GM18517 (cell line): ENCODE data around the gene TEX2.
"Not testable (repeated sequence)": the region's sequence is repeated elsewhere in the genome, so short reads cannot be mapped to it uniquely, and the experiment has no call there.

ENCODE experiments used
- ATAC-seq: cut with Tn5 transposase; IDR thresholded peaks from one replicate; pipeline ENCODE4 v1.9.1; 2021; ENCODE audit warnings: mild to moderate bottlenecking, moderate library complexity; ENCODE audit not compliant: unreplicated experiment

TEX2 gene

DNA sequence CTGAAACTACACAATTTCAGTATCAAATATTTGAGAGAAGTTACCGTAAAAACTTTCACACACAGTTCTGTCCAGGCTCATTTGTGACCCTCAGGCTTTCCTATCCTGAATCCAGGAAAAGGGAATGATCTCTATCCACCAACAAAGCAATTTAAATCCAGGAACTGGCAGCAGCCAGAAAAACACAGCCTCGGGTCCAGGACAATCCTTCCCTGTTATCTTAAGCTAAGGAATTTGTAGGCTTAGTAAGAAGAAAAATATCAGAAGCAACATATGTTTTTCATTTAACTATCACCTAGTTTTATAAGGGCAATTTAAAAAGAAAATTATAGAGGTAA, 47.1 kb downstream of the TEX2 start:
- no peak for ATAC-seq

- no peak for ATAC-seq
Measured at GRCh38 chr17:64214950-64215349, 48.1 kb downstream of the TEX2 start.

DNA sequence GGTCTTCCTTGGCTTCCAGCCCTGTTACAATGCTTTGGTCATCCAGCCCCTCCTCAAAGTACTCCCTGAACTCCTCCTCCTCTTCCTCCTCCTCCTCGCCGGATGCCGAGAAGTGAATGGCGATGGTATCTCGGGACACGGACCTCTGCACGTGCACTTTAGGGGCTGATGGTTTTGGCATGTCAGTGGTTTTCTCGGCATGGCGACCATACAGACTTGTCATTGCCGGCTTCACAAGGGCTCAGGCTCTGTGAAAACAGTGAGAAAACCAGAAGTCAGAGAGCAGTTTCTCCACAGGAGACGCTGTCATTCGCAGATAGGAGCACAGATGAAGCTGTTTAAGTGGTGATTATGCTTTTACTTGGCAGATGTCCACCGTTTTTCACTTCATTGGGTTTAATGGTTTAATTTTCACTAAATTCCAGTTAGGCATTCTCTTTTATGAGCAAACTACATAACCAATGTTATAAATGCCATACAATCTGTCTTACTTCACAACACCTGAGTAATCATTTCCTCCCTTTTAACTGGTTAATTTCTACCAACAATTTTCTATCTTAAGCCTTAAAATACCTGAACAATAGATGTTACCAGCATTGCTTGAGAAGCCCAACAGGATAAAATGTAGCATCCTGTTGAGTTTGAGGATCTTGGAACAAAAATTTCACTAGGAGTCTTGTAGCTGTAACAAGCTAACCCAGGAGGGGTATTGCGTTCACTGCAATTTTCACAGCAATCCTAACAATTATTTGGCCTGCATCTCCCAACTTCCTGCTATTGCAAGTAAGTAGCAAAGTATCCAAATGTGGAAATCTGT, 48.9 kb downstream of the TEX2 start:
- no peak for ATAC-seq

- ATAC-seq = no peak
Measured at GRCh38 chr17:64212122-64212521, 50.9 kb downstream of the TEX2 start.

GRCh38 chr17:64209983-64210382, 53.1 kb downstream of the TEX2 start:
- no peak for ATAC-seq

DNA sequence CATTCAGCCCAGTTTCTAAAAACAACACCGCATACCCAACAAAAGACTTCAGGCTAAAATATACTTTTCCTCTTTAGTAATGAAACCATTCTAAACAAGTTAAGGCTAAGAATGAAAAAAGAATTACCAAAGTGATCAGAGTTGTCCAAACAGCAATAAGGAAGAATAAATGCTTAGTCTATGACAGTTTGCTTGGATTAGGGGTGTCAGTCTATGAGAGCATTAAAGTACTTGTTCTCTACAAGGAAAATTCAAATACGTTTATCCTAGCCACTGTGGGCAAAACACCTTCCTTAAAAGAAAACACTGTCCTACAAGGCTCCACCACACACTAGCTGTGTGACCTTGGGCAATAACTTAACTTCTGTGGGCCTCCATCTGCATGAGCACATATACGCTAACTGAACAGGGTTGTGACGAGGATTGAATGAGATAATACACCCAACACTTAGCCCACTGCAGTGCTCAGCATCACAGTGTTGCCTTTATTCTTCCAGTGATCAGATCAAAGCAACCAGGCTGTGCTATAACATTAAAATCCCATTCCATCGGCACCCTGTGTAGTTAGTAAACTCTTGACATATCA, 53.6 kb downstream of the TEX2 start:
- ATAC-seq = no peak

- ATAC-seq = not testable (repeated sequence)
Measured at GRCh38 chr17:64208656-64209055, 54.4 kb downstream of the TEX2 start.

DNA sequence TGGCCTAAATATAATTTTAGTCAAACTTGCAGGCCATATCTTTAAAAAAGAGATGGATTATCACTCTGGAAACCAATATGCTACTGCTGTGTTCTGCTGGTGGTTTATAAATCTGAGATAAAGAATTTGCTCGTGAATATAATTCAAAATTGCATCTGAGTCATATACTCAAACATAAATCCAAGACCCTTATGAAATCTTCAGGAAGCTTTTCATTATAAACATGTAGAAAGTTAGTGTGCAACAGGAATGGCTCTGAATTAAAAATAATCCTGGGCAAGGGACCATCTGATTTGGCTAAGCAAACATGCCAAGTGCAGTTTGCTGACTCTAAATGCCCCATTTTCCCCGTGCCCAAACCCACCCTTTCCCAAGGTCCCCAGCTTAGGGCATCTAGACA, 57.3 kb downstream of the TEX2 start:
- no peak for ATAC-seq

DNA sequence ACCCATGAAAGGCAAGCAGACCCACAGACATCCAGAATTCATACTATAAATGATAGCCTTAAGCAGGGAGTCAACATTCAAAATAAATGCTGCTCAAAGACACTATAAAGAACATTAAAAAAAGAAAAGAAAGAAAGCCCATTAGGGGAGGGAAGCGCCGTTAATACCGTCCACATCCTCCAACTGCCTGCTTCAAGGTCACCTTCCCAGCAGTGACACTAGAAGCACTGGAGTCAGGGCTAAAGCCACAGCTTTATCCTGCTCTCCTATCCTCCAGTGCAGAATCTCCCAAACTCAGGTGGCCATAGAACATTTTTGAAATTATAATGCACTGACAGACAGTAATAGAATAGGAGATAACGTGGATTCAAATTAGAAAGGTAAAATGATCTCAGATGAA, 59.4 kb downstream of the TEX2 start:
- no peak for ATAC-seq

- no peak for ATAC-seq
Measured at GRCh38 chr17:64202683-64203344, 60.2 kb downstream of the TEX2 start.

- ATAC-seq = no peak
Measured at GRCh38 chr17:64200080-64201032, 62.7 kb downstream of the TEX2 start.

GRCh38 chr17:64198331-64199090, 64.5 kb downstream of the TEX2 start:
- no peak for ATAC-seq

GRCh38 chr17:64196601-64197000, 66.5 kb downstream of the TEX2 start:
- ATAC-seq = no peak

DNA sequence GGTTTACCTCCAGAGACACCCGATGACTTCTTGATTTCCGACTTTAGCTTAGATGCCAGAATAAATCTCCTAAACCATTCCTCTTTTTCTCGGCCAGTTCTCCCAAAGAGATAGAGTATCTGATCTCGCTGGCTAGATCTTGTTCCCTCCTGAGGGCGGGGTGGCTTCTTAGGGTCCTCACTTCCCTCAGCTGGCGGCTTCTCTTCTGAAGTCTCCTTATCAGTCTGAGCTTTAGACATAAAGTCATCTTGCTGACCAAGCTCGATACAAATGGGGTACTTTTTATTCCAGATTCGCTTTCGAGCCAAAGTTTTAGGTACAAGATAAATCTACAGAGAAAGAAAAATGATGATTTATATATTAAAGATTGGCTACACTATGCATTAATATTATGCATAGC, 69.5 kb downstream of the TEX2 start:
- no peak for ATAC-seq

DNA sequence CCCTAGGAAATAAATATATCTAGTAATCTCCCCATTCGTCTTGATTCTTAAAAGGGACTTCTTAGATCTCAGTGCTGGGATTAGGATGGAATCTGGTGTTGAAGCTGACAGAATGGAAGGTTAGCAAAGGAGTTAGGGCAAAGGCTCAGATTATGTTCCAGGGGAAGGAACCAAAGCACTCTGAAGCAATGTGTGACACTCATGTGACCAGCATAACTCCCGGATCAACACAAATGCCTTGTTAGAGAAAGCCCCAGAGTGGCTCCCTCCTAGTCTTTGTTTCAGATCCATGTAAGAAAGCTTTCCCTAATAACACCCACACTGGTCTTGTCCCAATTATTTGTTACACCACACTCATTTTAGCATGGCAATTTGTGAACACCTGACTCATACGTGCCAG, 70.5 kb downstream of the TEX2 start:
- ATAC-seq = no peak

GRCh38 chr17:64190472-64190871, 72.6 kb downstream of the TEX2 start:
- ATAC-seq = no peak

GRCh38 chr17:64188088-64188487, 75.0 kb downstream of the TEX2 start:
- no peak for ATAC-seq

DNA sequence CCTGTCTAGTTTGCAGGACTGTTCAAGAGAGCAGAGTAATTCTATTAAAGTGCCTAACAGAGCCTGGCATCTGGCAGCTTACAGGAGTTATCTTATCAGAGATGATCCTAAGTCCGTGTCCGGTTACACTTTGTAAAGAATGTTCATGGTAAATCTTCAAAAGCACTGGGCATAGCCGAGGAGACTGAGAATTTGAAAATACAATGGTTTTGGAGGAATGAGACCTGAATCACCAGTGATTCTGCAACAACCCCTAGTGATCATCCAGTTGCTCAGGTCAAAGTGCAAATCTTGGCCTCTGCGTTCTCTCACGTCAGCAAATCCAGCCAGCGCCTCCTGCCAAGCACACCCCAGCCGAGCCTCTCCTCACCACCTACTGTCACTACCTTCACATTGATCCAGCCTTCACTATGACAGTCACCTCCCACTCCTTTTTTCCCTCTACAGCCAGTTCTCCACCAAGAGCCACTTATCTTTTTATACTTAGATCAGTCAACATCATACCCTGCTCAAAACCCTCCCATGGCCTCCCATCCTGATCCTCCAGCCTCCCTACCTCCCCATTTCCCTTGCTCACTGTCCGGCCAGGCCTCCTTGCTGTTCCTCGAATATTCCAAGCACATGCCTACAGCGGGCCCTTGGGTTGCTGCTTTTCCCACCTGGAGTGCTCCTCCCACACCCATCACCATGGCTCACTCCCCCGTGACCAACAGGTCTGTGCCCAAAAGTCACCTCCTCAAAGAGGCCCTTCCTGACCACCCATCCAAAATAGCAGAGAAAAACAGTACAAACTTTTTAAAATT, 75.8 kb downstream of the TEX2 start:
- no peak for ATAC-seq
